Measurements from ENCODE around the gene PPFIA2.
"Not testable (repeated sequence)": the region's sequence is repeated elsewhere in the genome, so short reads cannot be mapped to it uniquely, and the experiment has no call there.

The PPFIA2 gene

DNA sequence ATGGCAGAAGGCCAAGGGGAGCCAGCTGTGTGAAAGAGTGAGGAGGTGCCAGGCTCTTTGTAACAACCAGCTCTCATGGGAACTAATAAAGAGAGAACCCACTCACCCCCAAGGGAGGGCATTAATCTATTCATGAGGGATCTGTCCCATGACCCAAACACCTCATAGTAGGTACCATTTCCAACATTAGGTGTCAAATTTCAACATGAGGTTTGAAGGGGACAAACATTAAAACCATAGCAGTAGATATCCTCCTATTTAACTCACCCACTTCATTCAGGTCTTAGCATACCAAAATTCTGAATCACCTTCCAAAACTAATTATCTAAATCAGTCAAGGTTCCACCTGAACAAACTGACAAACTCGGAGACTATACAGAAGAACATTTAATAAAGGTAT is 75.3 kb downstream of the PPFIA2 start:
- DNase-seq (ENCODE audit: low read depth): no peak
- H3K4me3 ChIP-seq (ENCODE audit: control insufficient read depth, low read depth, low read length): no peak overlapping the region
- TF ChIP-seq, protein P1, sequence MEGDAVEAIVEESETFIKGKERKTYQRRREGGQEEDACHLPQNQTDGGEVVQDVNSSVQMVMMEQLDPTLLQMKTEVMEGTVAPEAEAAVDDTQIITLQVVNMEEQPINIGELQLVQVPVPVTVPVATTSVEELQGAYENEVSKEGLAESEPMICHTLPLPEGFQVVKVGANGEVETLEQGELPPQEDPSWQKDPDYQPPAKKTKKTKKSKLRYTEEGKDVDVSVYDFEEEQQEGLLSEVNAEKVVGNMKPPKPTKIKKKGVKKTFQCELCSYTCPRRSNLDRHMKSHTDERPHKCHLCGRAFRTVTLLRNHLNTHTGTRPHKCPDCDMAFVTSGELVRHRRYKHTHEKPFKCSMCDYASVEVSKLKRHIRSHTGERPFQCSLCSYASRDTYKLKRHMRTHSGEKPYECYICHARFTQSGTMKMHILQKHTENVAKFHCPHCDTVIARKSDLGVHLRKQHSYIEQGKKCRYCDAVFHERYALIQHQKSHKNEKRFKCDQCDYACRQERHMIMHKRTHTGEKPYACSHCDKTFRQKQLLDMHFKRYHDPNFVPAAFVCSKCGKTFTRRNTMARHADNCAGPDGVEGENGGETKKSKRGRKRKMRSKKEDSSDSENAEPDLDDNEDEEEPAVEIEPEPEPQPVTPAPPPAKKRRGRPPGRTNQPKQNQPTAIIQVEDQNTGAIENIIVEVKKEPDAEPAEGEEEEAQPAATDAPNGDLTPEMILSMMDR (IDR thresholded peaks at IDR 0.05; ENCODE audit: control insufficient read depth, insufficient read depth, low read depth, low read length, missing control alignments): no peak

DNA sequence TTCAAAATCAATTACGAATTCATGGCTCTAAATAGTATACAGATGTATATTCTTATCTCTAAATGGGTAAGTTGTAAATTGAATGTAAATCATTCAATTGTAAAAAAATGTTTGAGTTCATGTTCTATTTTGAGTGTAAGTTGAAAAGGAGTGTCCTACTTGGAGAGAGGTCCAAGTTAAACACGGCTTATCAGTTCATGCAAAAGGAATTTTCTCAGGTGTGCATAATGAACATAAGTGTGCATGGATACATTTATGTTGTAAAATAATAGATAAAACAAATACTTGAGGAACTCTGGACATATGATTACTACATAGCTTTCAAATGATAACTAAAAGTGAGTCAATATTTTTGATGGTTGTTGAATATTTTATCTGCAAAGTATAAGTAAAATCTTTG is 79.5 kb downstream of the PPFIA2 start:
- no peak for DNase-seq (ENCODE audit: low read depth)
- TF ChIP-seq, protein P1 (IDR thresholded peaks at IDR 0.05; ENCODE audit: control insufficient read depth, insufficient read depth, low read depth, low read length, missing control alignments): no peak
- no peak overlapping the region for H3K4me3 ChIP-seq (ENCODE audit: control insufficient read depth, low read depth, low read length)

DNA sequence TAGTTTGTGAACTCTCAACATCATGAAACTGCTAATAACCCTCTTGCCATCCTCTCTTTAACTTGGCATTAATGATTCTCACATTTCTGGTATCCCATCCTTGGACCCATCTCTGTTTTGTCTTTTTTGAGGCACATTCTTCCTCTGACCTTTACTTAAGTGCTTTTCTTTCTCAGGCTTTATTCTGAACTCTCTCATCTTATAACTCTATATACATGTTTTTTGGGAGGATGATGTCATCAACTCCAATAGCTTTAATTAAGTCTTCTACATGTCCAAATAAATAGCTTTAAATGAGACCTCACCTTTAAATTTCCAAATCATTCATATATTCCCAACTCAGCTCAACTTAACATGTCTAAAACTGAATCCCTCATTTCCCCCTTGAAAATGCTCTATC is 88.4 kb downstream of the PPFIA2 start:
- no peak overlapping the region for H3K4me3 ChIP-seq (ENCODE audit: control insufficient read depth, low read depth, low read length)
- no peak for DNase-seq (ENCODE audit: low read depth)
- TF ChIP-seq, protein P1 (IDR thresholded peaks at IDR 0.05; ENCODE audit: control insufficient read depth, insufficient read depth, low read depth, low read length, missing control alignments): no peak

DNA sequence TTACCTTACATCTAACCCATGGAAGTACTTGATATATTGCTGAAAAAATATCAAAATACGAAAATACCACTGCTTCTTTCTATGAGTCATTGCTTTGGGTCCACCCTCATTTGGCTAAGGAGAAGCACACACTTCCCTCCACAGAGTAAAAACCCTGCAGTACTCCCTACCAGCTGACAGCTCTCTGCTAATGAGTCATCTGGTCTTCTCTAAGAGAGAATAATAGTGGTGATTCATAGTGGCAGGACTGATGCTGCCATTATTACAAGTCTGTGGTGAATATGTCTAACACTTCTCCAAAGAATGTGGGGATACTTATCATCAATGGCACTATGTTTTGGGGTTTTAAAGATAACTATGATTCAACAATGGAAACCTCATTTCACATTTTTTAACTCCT is 90.7 kb downstream of the PPFIA2 start:
- peak; percentile 16 for DNase-seq (ENCODE audit: low read depth)
- TF ChIP-seq, protein P1 (IDR thresholded peaks at IDR 0.05; ENCODE audit: control insufficient read depth, insufficient read depth, low read depth, low read length, missing control alignments): no peak
- no peak overlapping the region for H3K4me3 ChIP-seq (ENCODE audit: control insufficient read depth, low read depth, low read length)

DNA sequence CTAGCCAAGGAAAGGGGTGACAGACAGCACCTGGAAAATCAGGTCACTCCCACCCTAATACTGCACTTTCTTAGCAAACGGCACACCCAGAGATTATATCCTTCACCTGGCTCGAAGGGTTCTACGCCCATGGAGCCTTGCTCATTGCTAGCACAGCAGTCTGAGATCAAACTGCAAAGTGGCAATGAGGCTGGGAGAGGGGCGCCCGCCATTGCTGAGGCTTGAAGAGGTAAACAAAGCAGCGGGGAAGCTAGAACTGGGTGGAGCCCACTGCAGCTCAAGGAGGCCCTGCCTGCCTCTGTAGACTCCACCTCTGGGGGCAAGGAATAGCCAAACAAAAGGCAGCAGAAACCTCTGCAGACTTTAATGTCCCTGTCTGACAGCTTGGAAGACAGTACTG is 99.8 kb downstream of the PPFIA2 start:
- not testable (repeated sequence) for DNase-seq (ENCODE audit: low read depth); H3K4me3 ChIP-seq (ENCODE audit: control insufficient read depth, low read depth, low read length)

DNA sequence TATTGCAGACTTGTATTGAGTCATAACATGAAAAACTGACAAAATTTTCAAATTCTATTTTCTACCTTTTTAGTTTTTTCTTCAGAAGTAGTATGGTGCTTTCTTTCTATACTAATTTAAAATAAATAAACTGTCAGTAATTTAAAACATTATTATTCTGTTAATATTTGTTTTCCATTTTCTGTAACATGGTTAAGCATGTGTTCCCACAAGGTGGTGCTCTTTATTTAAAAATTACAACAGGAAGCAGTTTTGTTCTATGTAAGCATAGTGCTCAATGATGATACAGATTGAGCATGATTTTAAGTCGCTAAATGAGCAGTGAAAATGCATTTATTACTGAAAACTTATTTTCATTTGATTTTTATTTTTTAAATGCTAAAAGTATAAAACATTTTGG is 114.6 kb downstream of the PPFIA2 start:
- no peak for DNase-seq (ENCODE audit: low read depth)
- TF ChIP-seq, protein P1 (IDR thresholded peaks at IDR 0.05; ENCODE audit: control insufficient read depth, insufficient read depth, low read depth, low read length, missing control alignments): peak; percentile 28
- no peak overlapping the region for H3K4me3 ChIP-seq (ENCODE audit: control insufficient read depth, low read depth, low read length)

DNA sequence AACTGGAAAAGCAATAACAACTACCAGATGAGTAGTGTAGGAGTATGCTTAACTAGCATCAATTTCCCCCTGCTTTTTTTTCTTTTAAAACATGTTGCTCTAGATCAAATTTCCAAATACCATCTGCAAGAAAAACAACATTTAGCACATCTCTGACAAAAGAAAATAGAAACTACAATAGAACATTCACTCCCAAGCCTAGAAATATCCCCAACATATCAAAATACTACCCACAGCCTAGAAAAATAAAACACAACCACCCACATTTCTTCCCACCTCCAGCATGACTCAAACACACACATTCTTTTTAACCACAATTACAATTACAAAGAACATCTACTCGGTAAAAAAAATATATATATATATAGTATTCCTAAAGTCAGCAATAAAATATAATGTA is 120.0 kb downstream of the PPFIA2 start:
- TF ChIP-seq, protein P1 (IDR thresholded peaks at IDR 0.05; ENCODE audit: control insufficient read depth, insufficient read depth, low read depth, low read length, missing control alignments): no peak
- H3K4me3 ChIP-seq (ENCODE audit: control insufficient read depth, low read depth, low read length): no peak overlapping the region
- no peak for DNase-seq (ENCODE audit: low read depth)

Data from AG09309 (cell line).